Measurements from ENCODE around the gene STX16. TPM values are rescaled to one million over a fixed set of nuclear protein-coding genes. Genes with fewer than 3 reads are reported as not detected.

The STX16 gene
- total RNA-seq, 4 donors from 2014 or later, result 26.1 to 90.4 (median 47.8) TPM

- H3K9me3 ChIP-seq, result no peaks in the 10 kb centered on the region
- ATAC-seq, result no peak
- no peak overlapping the region for H3K4me3 ChIP-seq
- no peaks in the 10 kb centered on the region for H3K27me3 ChIP-seq
- 92 to 94% methylated on average over 20 to 27 of the region's 28 CpGs for WGBS, 2 donors (ENCODE audit: low coverage in 1 of 2)
- TF ChIP-seq, protein P1, sequence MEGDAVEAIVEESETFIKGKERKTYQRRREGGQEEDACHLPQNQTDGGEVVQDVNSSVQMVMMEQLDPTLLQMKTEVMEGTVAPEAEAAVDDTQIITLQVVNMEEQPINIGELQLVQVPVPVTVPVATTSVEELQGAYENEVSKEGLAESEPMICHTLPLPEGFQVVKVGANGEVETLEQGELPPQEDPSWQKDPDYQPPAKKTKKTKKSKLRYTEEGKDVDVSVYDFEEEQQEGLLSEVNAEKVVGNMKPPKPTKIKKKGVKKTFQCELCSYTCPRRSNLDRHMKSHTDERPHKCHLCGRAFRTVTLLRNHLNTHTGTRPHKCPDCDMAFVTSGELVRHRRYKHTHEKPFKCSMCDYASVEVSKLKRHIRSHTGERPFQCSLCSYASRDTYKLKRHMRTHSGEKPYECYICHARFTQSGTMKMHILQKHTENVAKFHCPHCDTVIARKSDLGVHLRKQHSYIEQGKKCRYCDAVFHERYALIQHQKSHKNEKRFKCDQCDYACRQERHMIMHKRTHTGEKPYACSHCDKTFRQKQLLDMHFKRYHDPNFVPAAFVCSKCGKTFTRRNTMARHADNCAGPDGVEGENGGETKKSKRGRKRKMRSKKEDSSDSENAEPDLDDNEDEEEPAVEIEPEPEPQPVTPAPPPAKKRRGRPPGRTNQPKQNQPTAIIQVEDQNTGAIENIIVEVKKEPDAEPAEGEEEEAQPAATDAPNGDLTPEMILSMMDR (IDR thresholded peaks at IDR 0.05), result peak in 1 of 4 experiments; percentile 34
- TF ChIP-seq EP300 (IDR thresholded peaks at IDR 0.05), result no peak
- H3K36me3 ChIP-seq, result peaks cover 0 to 100% of the 10 kb centered on the region in 2 donors
- H3K27ac ChIP-seq, result no peak overlapping the region
- peaks cover 0 to 12% (median 0%) of the 10 kb centered on the region in 3 donors for H3K4me1 ChIP-seq
These were observed 52.0 kb downstream of the STX16 start for GRCh38 chr20:58702859-58703648.

GRCh38 chr20:58703765-58704371, 52.8 kb downstream of the STX16 start:
- H3K4me1 ChIP-seq, result peaks cover 0 to 12% (median 0%) of the 10 kb centered on the region in 3 donors
- WGBS, 2 donors (ENCODE audit: low coverage in 1 of 2), result 93% methylated on average over 6 of the region's 12 CpGs; no CpG with 5 or more reads in 1 of the 2 donors
- TF ChIP-seq, protein P1 (IDR thresholded peaks at IDR 0.05), result no peak
- TF ChIP-seq POLR2AphosphoS5 (IDR thresholded peaks at IDR 0.05) (no peak), EP300 (IDR thresholded peaks at IDR 0.05) (no peak), POLR2A (IDR thresholded peaks at IDR 0.05) (no peak)
- no peaks in the 10 kb centered on the region for H3K9me3 ChIP-seq
- peaks cover 0 to 100% of the 10 kb centered on the region in 2 donors for H3K36me3 ChIP-seq
- no peak for ATAC-seq
- no peaks in the 10 kb centered on the region for H3K27me3 ChIP-seq
- H3K27ac ChIP-seq, result no peak overlapping the region
- no peak overlapping the region for H3K4me3 ChIP-seq

GRCh38 chr20:58705208-58705926, 54.3 kb downstream of the STX16 start:
- no peak overlapping the region for H3K27ac ChIP-seq
- ATAC-seq, result peak; percentile 35
- no peaks in the 10 kb centered on the region for H3K27me3 ChIP-seq
- TF ChIP-seq, protein P1 (IDR thresholded peaks at IDR 0.05), result no peak
- TF ChIP-seq POLR2A (IDR thresholded peaks at IDR 0.05), result no peak
- TF ChIP-seq POLR2AphosphoS5 (IDR thresholded peaks at IDR 0.05), result no peak
- no peak for TF ChIP-seq EP300 (IDR thresholded peaks at IDR 0.05)
- H3K36me3 ChIP-seq, result peaks cover 0 to 94% of the 10 kb centered on the region in 2 donors
- no peak overlapping the region for H3K4me3 ChIP-seq
- peaks cover 0 to under 1% (median 0%) of the 10 kb centered on the region in 3 donors for H3K4me1 ChIP-seq
- no peaks in the 10 kb centered on the region for H3K9me3 ChIP-seq
- 64 to 80% methylated on average over 12 to 14 of the region's 14 CpGs for WGBS, 2 donors (ENCODE audit: low coverage in 1 of 2)

GRCh38 chr20:58706150-58706892, 55.2 kb downstream of the STX16 start:
- Histone ChIP-seq H3K4me1 (no peaks in the 10 kb centered on the region), H3K27me3 (no peaks in the 10 kb centered on the region), H3K9me3 (no peaks in the 10 kb centered on the region), H3K27ac (no peak overlapping the region), H3K4me3 (no peak overlapping the region), H3K36me3 (peaks cover 0 to 85% of the 10 kb centered on the region in 2 donors)
- ATAC-seq, result no peak
- TF ChIP-seq POLR2A (IDR thresholded peaks at IDR 0.05) (no peak), POLR2AphosphoS5 (IDR thresholded peaks at IDR 0.05) (no peak)
- TF ChIP-seq, protein P1 (IDR thresholded peaks at IDR 0.05), result no peak
- WGBS, 2 donors (ENCODE audit: low coverage in 1 of 2), result 83 to 100% methylated on average over 1 to 3 of the region's 20 CpGs

Data from gastroesophageal sphincter (tissue), 4 donors.